Tongue (tissue), 2 donors: ENCODE results near the gene VSTM5. TPM values are rescaled to one million over a fixed set of nuclear protein-coding genes. Genes with fewer than 3 reads are reported as not detected.

Source experiments
- DNase-seq: peaks from one replicate; pipeline ENCODE4 v3.0.0-alpha.2; 2015
- total RNA-seq: library from RNA; depleted of rRNA; stranded (reverse); fragments of >200 nt; gene quantifications from one replicate; pipeline ENCODE4 v1.2.3, GENCODE V29; 2014

VSTM5 gene
- total RNA-seq, 1 donor from 2014 or later = 1.6 TPM

DNA sequence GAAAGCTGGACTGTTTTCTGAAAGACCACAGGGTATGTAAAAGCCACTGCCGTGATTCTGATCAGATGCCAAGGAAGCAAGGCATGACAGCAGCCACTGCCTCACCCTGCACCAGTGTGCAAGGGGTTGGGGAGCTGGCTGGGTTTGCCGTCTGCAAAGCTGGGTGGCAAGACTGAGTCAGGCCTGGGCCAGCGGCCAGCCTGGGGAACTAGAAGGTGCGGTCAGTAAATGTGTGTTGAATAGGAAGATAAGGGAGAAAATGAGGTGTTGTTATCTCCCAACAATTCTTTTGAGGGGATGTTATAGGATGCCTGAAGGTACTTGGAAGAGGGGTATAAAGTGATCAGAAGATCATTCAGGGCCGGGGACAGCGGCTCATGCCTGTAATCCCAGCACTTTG lies 8.0 kb downstream of the VSTM5 start:
- DNase-seq = no peak

DNA sequence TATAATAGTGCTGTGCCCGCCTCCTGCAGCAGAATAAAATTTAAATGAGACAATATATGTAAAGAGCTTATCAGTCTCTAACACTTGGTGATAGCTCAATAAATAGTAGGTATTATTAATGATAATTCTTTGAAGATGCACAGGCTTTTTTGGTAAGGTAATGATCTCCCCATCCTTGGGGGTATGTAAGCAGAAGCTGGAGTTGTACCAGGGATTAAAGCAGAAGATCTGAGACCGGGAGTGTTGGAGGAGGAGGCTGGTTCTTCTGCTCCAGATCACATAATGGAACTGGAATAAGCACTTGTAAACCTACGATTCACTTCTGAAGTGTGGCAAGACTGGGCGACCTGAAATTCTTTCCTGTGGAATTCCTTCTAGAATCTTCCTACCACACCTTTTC lies 8.4 kb downstream of the VSTM5 start:
- DNase-seq = no peak

DNA sequence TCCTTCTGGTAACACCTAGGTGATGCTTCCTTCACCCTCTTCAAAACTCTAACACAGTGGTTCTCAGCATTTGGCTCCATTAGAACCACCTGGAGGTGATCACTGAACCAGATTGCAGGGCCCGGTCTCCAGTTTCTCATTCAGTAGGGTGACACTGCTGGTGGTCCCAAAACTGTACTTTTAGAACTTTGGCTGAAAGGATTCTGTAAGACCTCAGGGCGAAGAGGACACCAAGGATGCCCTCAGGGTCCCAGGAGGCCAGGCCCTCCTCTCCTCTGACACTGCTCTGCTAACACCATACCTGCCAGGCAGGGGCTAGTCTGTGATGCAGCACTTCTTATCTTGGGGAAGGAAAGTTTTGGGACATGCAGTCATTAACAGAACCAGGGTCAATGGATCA lies 9.0 kb downstream of the VSTM5 start:
- DNase-seq = no peak

DNA sequence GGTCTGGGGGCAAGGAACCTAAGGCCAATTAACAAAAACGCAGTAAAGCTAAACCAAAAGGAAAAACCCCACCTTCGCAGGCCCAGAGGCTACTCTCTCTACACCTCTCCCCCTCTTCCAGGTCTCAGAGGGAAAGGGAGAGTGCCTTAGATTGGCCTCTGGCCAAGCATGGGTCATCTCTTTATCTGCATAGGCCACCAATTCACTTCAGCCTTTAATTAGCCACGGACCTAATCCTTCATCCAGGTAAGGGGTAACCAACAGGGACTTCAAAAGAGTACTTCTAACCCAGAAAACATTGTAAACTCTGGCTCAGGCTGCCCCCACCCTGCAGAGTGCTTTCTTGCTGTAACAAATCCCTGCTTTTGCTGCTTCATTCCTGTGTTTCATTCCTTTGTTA lies 9.4 kb downstream of the VSTM5 start:
- DNase-seq = no peak

DNA sequence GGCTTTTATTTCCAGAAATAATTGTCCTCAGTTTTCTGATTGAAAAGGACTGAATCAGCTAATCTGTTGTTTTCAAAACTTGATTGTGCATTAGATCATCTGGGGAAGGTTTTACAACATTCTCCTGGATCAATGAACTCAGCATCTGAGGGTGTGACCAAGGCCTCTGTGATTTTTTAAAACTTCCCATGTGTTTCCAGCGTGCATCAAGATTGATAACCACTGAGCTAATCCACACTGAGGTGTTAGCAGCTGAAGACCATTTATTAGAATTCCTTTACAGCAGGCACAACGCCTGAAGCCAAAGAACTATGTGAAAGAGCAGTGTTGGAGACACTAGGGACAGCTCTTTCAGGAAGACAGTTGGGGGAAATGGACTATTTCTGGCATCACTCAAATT lies 10.2 kb downstream of the VSTM5 start:
- no peak for DNase-seq

DNA sequence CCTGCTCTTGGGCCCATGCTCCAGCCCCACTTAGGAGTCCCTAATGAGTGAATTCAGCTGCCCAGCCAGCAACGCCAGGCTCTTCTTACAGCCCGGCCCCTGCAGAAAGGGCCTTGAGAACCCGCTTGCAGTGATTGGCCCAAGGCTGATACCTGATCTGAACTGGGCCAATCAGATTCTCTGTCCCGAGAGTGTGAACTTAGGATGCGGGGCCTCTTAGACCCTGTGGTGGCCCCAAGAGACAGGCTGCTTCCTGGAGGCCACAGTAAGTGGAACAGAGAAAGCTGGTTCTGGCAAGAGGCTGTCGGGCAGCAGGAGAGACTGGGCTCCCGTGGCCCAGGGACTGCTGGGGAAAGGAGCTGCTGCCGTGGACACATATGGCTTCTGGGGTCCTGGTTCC lies 11.5 kb downstream of the VSTM5 start:
- no peak for DNase-seq

DNA sequence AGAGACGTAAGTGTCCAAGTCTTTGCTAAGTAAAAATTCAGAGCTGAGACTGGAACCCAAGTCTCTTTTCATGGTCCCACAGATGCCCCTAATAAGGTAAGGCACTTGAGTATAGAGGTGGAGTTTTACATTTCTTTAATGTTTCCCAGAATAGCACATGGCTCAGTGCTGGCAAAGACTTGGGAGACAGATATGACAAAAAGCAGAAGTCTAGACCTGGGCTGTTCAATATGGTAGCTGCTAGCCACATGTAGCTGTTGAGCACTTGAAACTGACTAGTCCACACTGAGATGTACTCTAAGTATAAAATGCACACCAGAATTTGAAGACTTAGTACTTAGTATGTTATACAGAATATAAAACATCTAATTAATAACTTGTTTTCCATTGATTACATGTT lies 17.6 kb downstream of the VSTM5 start:
- DNase-seq = no peak

DNA sequence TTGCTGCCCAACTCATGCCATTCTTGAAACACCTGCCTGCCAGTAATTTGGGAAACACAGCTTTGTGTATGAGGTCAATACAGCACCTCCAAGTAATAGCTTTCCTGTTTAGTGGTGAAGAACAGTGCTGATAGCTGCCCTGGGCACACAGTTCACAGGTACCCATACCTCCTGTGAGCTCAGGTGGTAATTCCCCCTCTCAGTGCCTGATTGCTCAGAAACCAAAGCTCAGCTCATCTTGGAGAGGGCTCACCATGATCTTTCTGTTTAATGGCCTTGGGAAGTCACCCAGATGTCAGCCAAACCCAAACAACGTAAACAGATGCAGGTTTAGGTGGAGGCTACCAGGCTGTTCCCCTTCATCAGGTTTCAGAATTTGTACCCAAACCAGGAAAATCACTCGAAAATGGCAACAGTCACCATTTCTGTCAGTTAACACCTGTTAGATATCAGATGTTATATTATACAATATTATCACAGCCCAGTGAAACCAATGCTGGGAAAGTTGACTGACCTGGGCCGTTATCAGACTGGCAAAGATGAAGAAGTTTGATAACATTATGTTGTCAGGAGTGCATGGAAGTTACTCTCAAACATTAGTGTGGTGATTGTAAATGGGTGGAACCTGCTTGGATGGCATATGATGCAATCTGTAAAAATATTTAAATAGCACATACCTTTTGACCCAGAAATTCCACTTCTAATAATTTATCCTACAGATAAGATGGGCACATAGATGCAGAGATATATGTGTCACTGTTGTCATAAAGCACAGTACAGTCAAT lies 18.9 kb downstream of the VSTM5 start:
- no peak for DNase-seq

DNA sequence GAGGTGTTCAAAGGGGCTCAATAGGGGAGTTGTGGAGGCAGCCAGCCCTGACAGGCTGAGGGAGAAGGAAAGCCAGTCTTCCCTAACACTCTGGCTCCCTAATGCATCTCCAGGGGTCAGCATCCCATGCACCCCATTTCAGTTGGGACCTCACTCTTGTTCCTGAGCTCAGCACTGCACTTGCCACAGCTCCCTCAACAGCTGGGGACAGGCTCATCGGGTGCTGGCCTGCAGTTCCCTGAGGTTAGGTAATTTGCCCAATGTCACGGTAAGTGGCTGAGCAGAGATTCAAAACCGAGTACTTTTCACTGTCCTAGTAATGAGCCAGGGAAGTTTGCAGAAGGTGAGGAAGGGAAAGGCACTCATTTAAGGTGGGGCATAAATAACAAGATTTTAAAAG lies 20.8 kb downstream of the VSTM5 start:
- DNase-seq = no peak

DNA sequence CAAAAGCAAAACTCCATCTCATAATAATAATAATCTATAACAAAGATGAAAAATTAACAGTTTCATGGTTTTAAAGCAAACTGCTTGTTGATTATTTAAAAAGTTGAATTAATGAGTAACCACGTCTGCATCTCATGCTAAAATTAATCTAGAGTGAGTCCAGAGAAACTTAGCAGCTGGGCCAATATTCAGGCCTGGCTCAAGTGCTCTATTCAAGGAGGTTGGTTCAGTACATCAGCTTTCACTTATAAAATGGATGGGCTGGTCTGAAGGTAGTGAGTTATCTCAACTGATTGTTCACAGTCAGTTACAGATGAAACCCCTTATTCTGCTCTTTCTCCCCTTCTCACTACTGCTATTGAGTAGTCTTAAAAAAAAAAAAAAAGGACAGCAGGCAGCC lies 23.1 kb downstream of the VSTM5 start:
- no peak for DNase-seq

DNA sequence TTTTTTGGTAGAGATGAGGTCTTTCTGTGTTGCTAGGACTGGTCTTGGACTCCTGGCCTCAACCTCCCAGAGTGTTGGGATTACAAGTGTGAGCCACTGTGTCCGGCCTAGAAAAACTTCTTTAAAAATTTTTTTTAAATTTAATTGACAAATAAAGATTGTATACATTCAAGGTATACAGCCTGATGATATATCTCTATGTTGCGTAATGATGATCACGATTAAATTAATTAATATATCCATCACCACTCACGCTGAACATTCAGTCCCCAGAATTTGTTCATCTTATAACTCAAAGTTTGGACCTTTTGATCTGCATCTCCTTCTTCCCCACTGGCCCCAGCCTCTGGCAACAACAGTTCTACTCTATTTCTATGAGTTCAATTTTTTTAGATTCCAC lies 27.2 kb downstream of the VSTM5 start:
- no peak for DNase-seq

DNA sequence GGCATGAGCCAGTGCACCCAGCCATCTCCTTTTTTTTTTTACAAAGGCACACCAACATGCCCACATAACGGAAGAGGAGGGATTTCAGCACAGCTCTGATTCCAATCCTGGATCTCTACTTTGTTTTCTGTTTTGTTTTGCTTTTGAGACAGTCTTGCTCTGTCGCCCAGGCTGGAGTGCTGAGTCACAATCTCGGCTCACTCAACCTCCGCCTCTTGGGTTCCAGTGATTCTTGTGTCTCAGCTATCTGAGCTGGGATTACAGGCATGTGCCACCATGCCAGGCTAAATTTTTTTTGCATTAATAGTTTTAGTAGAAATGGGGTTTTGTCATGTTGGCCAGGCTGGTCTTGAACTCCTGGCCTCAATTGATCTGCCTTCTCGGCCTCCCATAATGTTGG lies 28.1 kb downstream of the VSTM5 start:
- DNase-seq = no peak

DNA sequence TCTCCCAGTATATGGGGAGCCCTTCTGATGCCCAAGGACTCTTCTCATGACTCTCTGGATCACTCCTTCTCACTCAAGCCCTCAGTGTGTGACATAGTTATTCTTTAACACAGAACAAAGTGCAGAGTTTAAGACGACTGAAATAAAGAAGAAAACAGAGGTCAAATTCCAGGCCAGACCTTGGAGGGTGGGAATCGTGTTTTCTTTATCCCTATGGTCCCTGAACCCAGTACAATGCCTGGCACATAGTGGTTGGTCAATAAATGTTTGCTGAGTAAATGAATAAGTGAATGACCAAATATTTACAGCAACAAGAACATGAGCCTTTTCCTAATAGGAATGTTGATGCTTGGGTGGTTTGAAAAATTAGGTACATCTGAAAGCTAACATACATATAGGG lies 28.8 kb downstream of the VSTM5 start:
- DNase-seq = no peak

DNA sequence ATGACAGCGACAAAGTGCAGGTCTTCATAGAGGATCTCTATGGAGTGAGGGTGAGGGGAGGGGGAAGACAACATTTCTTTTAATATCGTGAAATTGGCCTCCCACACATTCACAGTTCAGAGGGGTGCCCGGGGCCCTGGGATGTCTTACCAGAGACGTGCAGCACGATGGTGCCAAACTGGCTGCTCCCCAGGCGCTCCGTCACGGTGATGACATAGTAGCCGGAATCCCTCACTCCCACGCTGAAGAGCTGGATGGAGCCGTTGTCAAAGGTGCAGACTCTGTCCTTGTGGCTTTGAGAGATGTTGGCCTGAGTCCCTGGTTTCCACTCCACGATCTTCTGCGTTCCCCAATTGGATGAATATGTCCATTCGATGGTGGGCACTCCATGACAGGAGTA lies 29.6 kb downstream of the VSTM5 start:
- no peak for DNase-seq

DNA sequence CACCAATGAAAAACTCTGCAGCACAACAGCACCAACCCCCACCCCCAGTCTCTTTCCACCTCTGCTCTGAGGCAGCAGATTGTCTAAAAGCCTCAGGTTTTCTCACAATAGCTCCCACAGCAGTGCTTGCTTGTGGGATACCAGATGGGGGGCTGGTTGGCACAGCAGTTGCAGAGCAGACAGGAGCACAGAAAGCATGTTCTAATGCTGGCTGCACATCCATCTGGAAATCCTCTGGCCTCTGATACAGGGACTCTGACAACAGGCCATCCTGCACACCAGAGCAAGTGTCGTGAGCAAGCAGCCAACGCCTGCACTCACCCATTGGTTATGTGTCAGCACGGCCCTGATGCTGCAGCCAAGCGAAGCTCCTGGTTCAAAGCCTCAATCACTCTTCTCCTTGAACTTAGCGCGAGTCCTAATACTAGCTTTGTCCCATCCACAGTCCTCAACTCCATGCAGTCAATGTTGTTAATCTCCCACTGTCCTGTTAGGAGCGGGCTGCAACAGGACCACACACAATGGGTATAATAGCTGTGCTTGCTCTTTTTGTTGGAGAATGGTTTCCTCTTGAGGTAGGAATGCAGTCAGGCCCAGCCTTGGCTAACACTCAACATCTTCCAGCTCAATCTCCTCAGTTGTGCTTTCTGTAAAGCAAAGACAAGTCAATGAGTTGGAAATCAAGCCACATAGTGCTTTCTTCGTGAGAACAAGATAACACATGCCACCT lies 30.3 kb downstream of the VSTM5 start:
- DNase-seq = no peak

DNA sequence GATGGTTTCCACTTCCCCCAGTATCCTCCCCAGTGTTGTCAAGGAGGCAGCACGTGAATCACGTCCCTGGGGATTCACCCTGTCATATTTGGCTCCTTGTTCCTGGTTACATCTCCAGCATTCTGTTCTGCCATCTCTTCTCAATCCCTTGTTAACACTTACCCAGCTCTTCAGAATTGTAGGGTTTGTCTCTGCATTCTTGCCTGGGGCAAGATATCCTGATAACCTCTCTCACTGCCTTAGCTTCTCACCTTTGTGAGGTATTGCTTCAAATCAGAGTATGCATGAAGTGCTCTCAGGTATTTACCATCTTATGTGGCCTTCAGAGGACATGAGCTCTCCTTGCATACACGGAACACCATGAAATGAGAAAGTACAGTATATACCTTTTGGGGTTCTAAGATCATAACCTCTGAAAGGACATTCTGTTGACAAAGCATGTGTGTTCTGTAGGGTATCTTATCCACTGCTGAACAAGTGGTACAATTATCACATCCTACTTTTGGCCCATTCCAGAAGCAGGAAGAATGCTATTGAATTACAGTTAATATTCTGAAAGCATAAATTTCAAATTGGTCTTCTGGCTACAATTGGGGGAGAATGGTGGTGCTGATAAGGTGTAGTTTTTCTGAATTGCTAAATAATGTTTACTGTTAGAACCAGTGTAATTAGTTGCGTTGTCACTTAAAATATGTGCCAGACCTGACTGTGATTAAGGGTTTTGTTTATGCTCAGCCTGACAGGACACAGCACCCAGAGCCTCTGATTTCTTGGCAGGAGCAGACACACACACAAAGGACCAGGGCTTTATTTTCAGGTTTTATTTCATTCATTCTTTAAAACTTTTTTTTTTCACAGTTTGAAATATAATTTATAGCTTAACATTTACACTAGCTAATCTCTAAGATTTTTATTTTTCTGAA lies 32.7 kb downstream of the VSTM5 start:
- DNase-seq = no peak

DNA sequence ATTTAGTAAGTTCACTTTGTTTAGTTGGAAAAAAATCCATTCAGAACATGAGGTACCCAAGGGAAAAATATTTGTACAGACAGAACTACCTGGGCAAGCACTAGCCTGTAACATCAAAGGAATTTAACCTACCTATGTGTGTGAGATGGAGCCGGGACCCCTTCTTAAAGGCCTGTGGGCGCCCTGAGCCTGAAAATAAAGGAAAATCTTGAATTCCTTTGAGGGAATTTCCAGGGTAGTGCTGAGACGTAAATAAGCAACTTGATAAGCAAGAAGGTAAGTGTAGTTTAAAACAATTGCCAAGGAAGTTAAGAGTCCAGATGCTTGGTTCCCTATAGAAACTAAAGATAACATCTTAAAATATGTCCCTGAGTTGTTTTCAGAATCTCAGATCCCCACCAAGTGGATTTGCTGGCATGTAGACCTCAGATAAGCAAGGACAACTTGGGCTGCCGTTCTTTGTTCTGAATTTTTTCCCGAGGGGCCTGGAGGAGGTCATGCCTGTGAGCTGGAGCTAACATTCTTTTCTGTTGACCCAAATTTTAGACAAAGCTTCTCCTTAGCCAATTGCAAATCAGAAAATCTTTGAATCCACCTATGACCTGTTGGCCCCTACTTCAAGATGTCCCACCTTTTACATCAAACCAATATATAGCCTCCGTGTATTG lies 35.3 kb downstream of the VSTM5 start:
- no peak for DNase-seq

DNA sequence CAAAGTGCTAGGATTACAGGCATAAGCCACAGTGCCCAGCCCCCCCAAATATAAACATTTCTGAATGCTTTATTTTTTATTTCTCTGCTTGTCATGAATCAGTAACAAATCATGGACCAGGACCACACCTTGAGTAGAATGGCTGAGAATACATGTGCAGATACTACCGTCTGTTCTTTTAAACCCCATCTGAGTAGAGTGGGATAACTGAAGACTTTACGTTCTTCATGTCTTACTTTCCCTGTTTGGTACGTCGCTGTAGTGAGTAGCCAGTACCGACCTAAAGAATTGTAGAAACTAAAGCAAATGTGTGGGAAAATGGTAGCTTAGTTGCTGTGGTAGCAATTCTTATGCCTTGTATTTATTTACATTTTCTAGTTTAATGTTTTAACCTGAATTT lies 36.4 kb downstream of the VSTM5 start:
- no peak for DNase-seq

DNA sequence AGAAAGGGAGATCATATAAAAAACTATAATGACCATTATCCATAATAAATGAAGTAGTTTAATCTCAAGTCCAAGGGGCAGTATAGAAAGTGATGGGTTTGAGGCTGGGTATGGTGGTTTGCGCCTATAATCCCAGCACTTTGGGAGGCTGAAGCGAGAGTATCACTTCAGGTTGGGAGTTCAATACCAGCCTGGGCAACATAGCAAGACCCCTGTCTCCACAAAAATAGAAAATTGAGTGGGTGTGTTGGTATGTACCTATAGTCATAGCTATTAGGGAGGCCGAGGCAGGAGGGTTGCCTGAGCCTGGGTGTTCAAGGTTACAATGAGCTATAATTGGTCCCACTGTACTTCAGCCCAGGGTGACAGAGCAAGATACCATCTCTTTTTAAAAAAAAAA lies 42.4 kb downstream of the VSTM5 start:
- no peak for DNase-seq

DNA sequence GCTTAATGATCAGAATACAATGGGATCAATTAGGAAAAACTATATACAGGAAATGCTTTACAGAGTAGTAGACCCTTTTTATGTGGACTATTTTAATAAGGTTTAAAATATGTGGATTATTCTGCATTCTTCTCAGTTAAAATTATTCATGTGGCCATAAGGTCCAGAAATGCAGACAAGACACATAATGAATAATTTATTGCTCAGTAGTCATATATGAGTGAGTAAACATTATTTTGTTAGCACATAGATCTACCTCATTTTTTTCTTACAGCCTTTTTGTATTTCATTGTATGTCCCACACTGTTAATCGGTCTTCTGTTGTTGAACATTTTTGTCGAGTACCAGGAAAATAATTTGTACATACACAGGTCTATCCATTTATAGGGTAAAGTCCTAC lies 45.5 kb downstream of the VSTM5 start:
- no peak for DNase-seq

DNA sequence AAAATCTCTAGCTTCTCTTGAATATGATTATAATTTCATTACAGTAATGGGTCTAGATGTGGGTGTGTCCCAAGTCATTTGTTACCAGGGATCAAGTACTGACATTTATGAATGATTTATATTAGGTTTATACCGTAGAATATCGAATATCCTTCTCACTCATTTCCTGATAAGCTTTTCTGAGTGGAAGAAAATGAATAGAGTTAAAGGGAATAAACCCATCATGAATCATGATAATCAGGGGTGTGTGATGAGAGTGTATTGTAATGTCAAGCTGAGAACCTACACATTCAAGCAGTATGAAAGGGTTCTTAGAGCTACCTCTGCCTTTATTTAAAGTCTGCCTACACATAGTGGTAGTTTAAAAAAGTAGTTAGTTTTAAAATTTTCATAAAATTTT lies 49.1 kb downstream of the VSTM5 start:
- DNase-seq = no peak

DNA sequence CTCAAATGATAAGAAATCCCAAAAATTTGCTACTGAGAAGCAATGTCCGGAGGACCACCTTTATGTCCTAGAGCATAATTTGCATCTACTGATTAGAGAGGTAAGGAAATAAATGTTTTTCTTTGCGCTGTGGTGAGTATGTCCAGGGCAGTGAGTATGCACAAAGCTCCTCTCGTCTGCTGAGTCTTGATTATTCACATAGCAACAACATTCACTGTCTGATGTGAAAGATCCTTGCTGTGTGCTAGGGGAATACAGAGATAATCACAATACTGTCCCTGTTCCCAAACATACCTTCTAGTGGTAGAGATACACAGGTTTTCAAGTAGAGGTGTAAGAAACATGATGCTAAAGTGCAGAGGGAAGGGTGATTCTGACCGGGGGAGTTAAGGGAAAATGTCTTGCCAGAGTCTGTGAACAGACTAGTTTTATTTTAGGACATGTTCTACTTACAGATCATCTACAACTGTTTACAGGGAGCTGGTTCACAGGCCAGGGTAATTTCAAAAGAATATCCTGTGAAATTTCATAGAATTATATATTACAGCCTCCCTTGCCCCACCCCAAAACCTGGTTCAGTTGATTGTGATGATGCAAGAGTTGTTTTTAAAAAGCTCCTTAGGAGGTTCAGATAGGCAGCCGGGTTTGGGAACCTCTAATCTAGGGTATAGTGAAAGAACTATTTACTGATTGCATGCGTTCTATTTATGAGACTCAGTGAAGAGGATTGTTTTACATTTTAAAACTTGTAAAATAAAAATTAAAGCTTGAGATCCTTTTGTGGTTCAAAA lies 53.8 kb downstream of the VSTM5 start:
- no peak for DNase-seq
